Activated T-cell treated with anti-CD3 and anti-CD28 coated beads, Interleukin-2, amount 50 U/mL, for 24 hours (primary cell): ENCODE data around the gene EXD2.
"Not testable (repeated sequence)": the region's sequence is repeated elsewhere in the genome, so short reads cannot be mapped to it uniquely, and the experiment has no call there.

Experiments used
- DNase-seq: peaks from one replicate; pipeline ENCODE4 v3.0.0-alpha.2; 2020
- H3K27ac Mint-ChIP-seq: 2 replicates; pipeline ENCODE4 v1.8.0; 2020; ENCODE audit warnings: mild to moderate bottlenecking, mixed read lengths
- H3K27me3 Mint-ChIP-seq: 2 replicates; pipeline ENCODE4 v1.8.0; 2020; ENCODE audit warnings: mixed read lengths
- H3K36me3 Mint-ChIP-seq: 2 replicates; pipeline ENCODE4 v1.8.0; 2020; ENCODE audit warnings: low read depth, mixed read lengths
- H3K4me1 Mint-ChIP-seq: 2 replicates; pipeline ENCODE4 v1.8.0; 2020; ENCODE audit warnings: low read depth, mixed read lengths
- H3K4me3 Mint-ChIP-seq: 2 replicates; pipeline ENCODE4 v1.8.0; 2020; ENCODE audit warnings: mild to moderate bottlenecking, moderate library complexity, mixed read lengths
- H3K9me3 Mint-ChIP-seq: 2 replicates; pipeline ENCODE4 v1.8.0; 2020; ENCODE audit warnings: mixed read lengths

The EXD2 gene

DNA sequence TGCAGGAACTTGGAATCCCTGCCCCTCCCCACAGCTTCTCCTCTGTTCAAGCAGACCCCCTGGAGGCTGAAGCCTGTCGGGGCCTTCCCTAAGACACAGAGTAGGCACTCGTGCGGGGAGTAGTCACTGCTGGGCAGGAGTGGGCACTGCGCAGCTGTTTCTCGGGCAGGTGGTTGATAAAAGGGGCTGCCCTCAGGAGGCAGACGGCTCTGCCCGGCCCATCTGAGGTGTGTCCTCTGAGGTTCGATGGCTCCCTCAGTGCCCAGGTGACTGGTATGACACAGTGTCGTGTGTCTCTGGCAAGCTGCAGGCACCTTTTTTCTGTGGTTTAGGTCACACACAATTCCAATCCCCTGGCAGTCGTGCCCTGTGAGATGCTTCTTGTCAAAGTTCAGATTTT lies 78.8 kb downstream of the EXD2 start:
- no peak for DNase-seq
- Mint-ChIP-seq H3K36me3 (no peaks in the 10 kb centered on the region), H3K27ac (no peak overlapping the region), H3K4me1 (no peaks in the 10 kb centered on the region), H3K27me3 (peaks cover 6% of the 10 kb centered on the region), H3K9me3 (no peaks in the 10 kb centered on the region), H3K4me3 (no peak overlapping the region)

DNA sequence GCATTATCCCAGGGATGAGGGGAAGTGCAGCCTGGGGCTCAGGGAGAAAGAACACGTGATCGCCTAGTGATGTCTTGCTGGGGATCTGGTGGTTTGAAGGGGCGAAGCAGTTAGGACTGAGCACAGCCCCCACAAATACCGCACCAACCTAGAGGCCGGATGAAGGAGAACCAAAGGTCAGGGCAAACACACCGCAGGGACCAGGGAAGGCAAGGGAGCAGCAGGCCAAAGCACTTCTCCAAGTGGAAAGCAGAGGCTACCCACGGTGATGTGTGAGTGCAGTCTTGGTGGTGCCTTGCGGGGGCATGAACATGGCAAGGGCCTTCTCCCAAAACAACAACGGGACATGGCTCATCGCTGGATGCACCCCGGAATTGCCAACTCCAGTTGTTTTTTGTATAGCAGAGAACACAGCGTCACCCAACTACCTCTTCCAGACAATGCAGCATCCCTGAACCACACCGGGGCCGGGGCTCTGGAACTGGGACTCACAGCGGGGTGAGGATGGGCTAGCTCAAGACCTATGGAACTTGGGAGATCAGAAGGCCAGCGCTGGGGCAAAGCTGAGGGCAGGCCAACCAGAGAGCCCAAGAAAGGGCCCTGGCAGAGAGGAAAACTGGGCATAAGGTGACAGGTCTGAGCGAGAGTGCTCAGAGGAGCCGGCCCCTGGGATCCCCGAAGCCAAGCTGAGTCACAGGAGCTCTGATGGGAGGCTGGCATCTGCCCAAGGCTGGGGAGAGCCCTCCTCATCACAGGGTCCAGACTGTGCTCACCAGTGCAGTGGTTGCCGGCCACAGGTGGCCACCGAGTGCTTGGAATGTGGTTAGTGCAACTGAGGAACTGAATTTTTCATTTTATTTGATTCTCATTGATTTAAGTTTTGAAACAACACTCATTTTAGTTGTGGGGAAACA lies 79.8 kb downstream of the EXD2 start:
- Mint-ChIP-seq H3K27me3 (no peaks in the 10 kb centered on the region), H3K4me3 (no peak overlapping the region), H3K9me3 (no peaks in the 10 kb centered on the region), H3K27ac (no peak overlapping the region), H3K4me1 (no peaks in the 10 kb centered on the region), H3K36me3 (no peaks in the 10 kb centered on the region)
- no peak for DNase-seq

- no peaks in the 10 kb centered on the region for H3K9me3 Mint-ChIP-seq
- no peaks in the 10 kb centered on the region for H3K36me3 Mint-ChIP-seq
- H3K4me3 Mint-ChIP-seq: no peak overlapping the region
- no peak for DNase-seq
- H3K27me3 Mint-ChIP-seq: no peaks in the 10 kb centered on the region
- no peaks in the 10 kb centered on the region for H3K4me1 Mint-ChIP-seq
- no peak overlapping the region for H3K27ac Mint-ChIP-seq
Measured at GRCh38 chr14:69274321-69274720, 83.0 kb downstream of the EXD2 start.

- Mint-ChIP-seq H3K36me3 (no peaks in the 10 kb centered on the region), H3K27me3 (no peaks in the 10 kb centered on the region), H3K27ac (no peak overlapping the region), H3K4me1 (no peaks in the 10 kb centered on the region), H3K9me3 (no peaks in the 10 kb centered on the region), H3K4me3 (no peak overlapping the region)
- DNase-seq: no peak
Measured at GRCh38 chr14:69275331-69275730, 84.0 kb downstream of the EXD2 start.

DNA sequence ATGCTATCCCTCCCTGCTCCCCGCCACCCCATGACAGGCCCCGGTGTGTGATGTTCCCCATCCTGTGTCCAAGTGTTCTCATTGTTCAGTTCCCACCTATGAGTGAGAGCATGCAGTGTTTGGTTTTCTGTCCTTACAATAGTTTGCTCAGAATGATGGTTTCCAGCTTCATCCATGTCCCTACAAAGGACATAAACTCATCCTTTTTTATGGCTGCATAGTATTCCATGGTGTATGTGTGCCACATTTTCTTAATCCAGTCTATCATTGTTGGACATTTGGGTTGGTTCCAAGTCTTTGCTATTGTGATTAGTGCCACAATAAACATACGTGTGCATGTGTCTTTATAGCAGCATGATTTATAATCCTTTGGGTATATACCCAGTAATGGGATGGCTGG lies 86.1 kb downstream of the EXD2 start:
- DNase-seq, H3K27ac Mint-ChIP-seq, H3K4me3 Mint-ChIP-seq, H3K4me1 Mint-ChIP-seq, H3K36me3 Mint-ChIP-seq, H3K27me3 Mint-ChIP-seq, H3K9me3 Mint-ChIP-seq: not testable (repeated sequence)

GRCh38 chr14:69280746-69281291 lies 89.5 kb downstream of the EXD2 start:
- H3K36me3 Mint-ChIP-seq: no peaks in the 10 kb centered on the region
- H3K4me3 Mint-ChIP-seq: no peak overlapping the region
- H3K9me3 Mint-ChIP-seq: no peaks in the 10 kb centered on the region
- H3K27me3 Mint-ChIP-seq: peaks cover 3% of the 10 kb centered on the region
- no peak overlapping the region for H3K27ac Mint-ChIP-seq
- DNase-seq: no peak
- no peaks in the 10 kb centered on the region for H3K4me1 Mint-ChIP-seq

DNA sequence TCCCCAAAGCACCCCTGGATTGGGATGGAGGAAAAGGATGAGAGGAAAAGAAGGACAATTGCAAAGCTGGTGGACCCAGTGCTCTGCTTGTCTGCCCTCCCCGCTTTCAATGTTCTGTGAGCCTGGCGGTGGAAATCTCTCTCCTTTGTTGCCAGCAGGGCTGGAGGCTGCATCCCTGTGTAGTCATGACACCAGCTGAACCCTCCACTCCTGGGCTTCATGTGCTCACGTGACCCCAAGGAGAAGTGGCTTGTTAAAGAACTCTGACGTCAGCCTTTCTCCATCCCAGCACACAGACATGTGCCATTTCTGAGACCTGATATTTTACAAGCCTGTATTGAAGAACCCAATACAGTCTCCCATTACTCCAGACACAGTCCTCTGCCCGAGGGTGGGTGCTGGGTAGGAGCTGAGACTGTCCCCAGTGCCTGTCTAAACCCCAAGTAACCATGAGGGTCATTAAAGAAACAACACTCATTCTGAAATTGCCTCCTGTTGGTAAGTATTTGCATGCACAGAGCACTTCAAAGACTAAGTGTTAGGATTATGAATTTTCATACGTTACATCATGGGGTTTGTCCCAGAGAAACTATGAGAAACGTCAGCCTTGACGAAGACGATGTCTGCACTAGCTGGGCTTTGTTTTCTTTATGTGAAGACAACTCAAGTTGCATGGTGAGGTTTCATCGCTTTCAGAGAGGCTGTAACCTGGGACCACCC lies 90.3 kb downstream of the EXD2 start:
- no peak overlapping the region for H3K27ac Mint-ChIP-seq
- no peaks in the 10 kb centered on the region for H3K4me1 Mint-ChIP-seq
- no peaks in the 10 kb centered on the region for H3K9me3 Mint-ChIP-seq
- H3K27me3 Mint-ChIP-seq: peaks cover 3% of the 10 kb centered on the region
- no peak for DNase-seq
- no peak overlapping the region for H3K4me3 Mint-ChIP-seq
- H3K36me3 Mint-ChIP-seq: no peaks in the 10 kb centered on the region

- Mint-ChIP-seq H3K4me3 (no peak overlapping the region), H3K27me3 (peaks cover 3% of the 10 kb centered on the region), H3K36me3 (no peaks in the 10 kb centered on the region), H3K27ac (no peak overlapping the region), H3K9me3 (no peaks in the 10 kb centered on the region), H3K4me1 (no peaks in the 10 kb centered on the region)
- no peak for DNase-seq
Measured at GRCh38 chr14:69282448-69282847, 91.2 kb downstream of the EXD2 start.

DNA sequence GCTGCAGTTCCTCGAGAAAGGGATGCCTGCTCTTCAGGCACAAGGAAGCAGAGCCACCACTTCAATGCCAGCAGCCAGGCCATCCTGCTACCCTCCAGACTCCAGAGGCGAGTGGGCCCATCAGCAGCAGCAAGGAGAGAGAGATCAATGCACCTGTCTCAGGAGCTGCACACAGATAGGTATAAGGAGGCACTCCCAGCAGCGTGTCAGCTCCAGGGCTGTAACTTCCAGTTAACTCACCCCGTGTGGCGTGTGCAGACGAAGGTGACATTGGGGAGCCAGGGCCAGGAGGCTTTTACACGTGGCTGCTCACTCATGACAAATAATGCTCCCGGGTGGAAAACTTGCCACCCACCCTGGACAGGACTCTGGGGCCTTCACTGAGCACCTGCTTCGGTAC lies 92.9 kb downstream of the EXD2 start:
- Mint-ChIP-seq H3K4me1 (no peaks in the 10 kb centered on the region), H3K27me3 (peaks cover 3% of the 10 kb centered on the region), H3K4me3 (no peak overlapping the region), H3K9me3 (no peaks in the 10 kb centered on the region), H3K36me3 (no peaks in the 10 kb centered on the region), H3K27ac (no peak overlapping the region)
- DNase-seq: no peak

DNA sequence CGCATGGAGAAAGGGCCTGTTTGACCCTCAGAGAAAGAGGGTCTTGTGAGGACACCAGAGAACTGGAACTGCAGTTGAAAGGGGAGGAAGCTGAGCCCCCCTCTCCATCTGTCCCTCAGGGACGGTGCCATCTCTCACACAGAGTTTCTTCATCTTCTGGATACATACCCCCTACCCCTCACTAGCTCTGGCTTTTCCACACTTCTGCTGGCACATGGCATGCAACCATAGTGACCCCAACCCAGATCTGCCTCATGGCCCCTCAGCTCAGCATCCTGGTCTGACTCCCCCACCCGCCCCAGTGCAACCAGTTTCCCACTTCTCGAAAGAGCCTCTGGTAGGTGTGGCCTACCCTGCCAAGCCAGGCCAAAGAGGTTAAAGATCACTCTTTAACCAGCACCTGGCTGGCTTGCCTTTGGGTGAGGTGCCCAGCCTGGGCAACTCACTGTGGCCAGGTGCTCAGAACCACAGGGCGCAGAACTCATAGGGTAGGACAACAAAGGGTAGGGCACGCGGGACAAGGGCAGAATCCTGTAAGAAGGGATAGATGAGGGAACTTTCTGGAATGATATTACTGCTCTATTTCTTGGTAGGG lies 94.5 kb downstream of the EXD2 start:
- no peak for DNase-seq
- Mint-ChIP-seq H3K27me3 (peaks cover 3% of the 10 kb centered on the region), H3K4me3 (no peak overlapping the region), H3K9me3 (no peaks in the 10 kb centered on the region), H3K27ac (no peak overlapping the region), H3K4me1 (no peaks in the 10 kb centered on the region), H3K36me3 (no peaks in the 10 kb centered on the region)

- H3K36me3 Mint-ChIP-seq: no peaks in the 10 kb centered on the region
- no peaks in the 10 kb centered on the region for H3K27me3 Mint-ChIP-seq
- DNase-seq: no peak
- no peak overlapping the region for H3K27ac Mint-ChIP-seq
- H3K9me3 Mint-ChIP-seq: no peaks in the 10 kb centered on the region
- H3K4me3 Mint-ChIP-seq: no peak overlapping the region
- H3K4me1 Mint-ChIP-seq: no peaks in the 10 kb centered on the region
Measured at GRCh38 chr14:69287098-69288010, 96.1 kb downstream of the EXD2 start.

GRCh38 chr14:69288011-69288771 lies 96.9 kb downstream of the EXD2 start:
- no peaks in the 10 kb centered on the region for H3K9me3 Mint-ChIP-seq

DNA sequence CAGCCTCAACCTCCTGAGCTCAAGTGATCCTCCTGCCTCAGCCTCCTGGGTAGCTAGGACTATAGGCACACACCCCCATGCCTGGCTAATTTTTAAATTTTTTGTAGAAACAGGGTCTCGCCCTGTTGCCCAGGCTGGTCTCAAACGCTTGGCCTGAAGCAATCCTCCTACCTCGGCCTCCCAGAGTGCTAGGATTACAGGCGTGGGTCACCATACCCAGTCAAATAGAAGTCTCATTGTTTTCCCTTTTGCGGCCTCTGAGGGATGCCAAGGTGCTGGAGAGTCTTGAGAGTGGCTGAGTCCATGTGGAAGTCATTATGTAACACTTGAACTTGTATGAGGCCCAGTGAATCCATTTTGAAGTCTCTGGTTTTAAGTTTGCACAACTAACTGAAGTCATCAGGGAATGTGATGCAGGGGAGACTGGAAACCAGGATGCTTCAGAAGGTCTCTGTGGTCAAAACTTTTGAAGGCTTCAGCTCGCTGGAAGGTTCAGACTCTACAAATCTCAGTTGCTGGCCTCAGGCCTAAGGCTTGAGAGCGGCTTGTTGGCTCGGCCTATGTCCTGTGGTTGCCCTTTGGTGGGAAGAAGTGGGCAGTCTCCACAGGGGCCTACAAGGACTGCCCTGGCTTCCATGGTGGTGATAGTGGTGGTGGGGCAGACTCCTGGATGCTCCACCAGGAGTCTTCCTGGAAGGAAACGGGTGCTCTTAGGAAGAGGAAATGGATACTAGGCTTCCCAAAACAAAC lies 97.8 kb downstream of the EXD2 start:
- Mint-ChIP-seq H3K27me3 (no peaks in the 10 kb centered on the region), H3K4me3 (no peak overlapping the region), H3K4me1 (no peaks in the 10 kb centered on the region), H3K27ac (no peak overlapping the region), H3K9me3 (no peaks in the 10 kb centered on the region), H3K36me3 (no peaks in the 10 kb centered on the region)
- DNase-seq: no peak

More at GRCh38 chr14:69288011-69288771, 96.9 kb downstream of the EXD2 start:
- no peaks in the 10 kb centered on the region for H3K36me3 Mint-ChIP-seq
- no peak overlapping the region for H3K4me3 Mint-ChIP-seq
- DNase-seq: no peak
- no peak overlapping the region for H3K27ac Mint-ChIP-seq
- H3K4me1 Mint-ChIP-seq: no peaks in the 10 kb centered on the region
- no peaks in the 10 kb centered on the region for H3K27me3 Mint-ChIP-seq
